Glomerular visceral epithelial cell (primary cell): ENCODE results near the gene ALPK3.
A peak's percentile ranks its signal among the peaks of the same experiment; 100 is the strongest.

Experiments
- DNase-seq: peaks from one replicate; pipeline ENCODE4 v3.0.0-alpha.2; 2016; ENCODE audit errors: extremely low spot score

Gene ALPK3

DNA sequence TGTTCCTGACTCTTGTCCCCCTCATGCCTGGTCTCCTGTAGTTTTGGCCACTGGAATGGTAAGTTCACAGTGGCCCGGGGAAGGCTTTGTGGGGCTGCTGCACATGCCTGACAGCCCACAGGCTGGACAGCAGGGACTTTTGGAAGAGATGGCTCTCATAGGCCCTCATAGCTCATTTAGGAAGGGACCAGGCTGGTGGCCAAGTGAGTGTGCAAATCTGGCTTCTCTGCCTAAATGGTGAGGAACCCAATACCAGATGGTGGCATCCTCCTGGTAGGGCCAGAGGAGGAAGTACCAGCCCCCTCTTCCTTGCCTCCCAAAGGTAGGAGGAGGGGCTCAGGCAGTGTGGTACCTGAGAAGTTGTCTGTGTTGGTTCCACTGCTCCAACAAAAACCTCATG is 25.6 kb downstream of the ALPK3 start:
- no peak for DNase-seq

DNA sequence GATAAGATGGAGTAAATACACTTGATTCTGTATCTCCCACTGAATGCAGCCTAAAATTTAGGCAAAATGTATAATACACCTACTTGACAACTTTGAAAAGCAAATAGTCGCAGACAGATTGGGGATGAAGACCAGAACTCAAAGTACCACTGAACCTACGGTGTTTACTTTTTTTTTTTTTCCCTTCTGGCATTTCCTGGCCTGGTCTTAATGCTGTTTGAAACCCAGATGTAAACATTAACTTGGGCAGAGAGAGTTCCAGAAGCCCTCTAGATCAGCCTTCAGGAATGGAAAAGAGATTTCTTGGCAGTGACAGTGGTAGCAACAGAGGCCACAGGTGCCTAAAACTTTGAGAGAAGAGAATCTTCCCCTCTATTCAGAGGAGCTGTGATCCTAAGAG is 27.8 kb downstream of the ALPK3 start:
- DNase-seq, result no peak

- DNase-seq, result peak; percentile 43
These were observed 28.5 kb downstream of the ALPK3 start for GRCh38 chr15:84845631-84846030.

GRCh38 chr15:84846269-84846668 is 29.1 kb downstream of the ALPK3 start:
- DNase-seq, result no peak

DNA sequence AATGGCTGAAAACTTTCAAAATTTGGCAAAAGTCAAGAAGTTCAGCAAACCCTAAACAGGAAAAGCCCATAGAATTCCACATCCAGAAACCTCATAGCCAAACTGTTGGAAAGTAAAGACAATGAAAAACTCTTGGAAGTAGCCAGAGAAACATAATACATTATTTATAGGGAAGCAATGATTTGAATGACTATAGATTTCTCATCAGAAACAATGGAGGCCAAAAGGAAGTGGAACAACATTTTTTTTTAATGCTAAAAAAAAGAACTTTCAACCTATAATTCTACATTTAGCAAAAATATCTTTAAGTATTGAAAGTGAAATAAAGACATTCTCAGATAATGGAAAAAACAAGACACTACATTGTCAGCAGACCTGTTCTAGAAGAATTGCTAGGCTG is 30.2 kb downstream of the ALPK3 start:
- DNase-seq, result no peak

- no peak for DNase-seq
These were observed 35.1 kb downstream of the ALPK3 start for GRCh38 chr15:84852212-84852611.

DNA sequence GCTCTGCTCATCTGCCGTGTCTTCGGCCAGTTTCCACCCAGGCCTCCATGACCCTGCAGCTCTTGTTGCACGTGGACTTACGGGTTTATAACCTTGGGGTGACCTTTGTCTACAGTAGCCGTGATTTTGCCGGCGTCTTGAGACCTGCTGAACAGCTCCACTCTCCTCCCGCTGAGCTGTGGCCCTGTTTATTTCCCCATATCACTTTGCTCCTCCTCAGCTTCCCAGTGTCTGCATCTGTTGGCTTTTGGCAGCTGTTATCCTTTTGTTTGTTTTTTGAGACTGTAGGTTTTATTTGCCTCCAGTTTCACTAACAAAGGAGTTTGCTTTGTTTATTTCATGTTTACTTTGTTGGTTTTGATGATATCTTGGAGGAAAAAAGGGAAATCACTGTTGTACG is 38.0 kb downstream of the ALPK3 start:
- DNase-seq, result no peak

- DNase-seq, result no peak
These were observed 38.6 kb downstream of the ALPK3 start for GRCh38 chr15:84855765-84856164.

- DNase-seq, result no peak
These were observed 39.7 kb downstream of the ALPK3 start for GRCh38 chr15:84856731-84857417.

GRCh38 chr15:84857418-84858004 is 40.4 kb downstream of the ALPK3 start:
- DNase-seq, result no peak

DNA sequence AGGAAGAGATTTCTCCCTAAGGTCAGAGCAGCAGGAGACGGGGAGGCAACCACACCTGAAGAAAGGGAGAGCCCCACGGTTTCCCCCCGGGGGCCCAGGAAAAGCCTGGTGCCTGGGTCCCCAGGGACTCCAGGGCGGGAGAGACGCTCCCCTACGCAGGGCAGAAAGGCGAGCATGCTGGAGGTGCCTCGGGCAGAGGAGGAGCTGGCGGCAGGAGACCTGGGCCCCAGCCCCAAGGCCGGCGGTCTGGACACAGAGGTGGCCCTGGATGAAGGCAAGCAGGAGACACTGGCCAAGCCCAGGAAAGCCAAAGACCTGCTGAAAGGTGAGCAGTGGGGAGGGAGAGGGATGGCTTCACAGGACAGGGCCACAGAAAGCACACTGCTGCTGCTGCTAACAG is 41.1 kb downstream of the ALPK3 start:
- DNase-seq, result no peak

DNA sequence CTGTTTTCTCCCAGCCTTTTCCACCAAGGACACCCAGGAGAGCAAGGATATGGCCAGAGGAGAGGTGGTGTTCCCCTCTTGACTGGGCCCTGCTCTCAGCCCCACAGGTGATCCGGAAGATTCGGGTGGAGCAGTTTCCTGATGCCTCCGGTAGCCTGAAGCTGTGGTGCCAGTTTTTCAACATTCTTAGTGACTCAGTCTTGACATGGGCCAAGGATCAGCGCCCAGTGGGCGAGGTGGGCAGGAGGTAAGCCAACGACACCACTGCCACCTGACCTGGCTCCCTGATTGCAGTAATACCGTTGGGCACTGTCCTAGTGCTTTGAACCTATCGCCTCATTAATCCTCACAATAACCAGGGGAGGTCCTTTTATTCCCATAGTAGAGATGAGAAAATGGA is 42.0 kb downstream of the ALPK3 start:
- DNase-seq, result no peak

- DNase-seq, result no peak
These were observed 42.5 kb downstream of the ALPK3 start for GRCh38 chr15:84859651-84860050.

DNA sequence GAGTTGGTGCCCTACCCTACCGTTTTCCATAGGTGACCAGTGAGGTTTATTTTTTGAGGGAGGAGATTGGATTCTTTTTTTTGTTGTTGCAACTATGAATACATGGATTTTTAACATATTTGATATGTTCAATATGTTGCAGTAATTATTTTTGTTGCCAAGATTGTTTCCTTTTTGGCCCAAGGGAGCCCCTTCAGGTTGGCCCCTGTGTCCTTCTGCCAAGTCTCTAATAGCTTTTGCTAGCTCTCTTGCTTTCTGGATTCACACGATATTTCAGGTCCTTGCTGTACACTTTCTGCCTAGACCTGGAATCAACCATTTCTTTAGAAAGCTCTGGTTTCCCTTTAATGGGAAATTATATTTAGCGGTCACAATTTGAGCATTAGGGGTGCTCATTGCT is 44.6 kb downstream of the ALPK3 start:
- no peak for DNase-seq

DNA sequence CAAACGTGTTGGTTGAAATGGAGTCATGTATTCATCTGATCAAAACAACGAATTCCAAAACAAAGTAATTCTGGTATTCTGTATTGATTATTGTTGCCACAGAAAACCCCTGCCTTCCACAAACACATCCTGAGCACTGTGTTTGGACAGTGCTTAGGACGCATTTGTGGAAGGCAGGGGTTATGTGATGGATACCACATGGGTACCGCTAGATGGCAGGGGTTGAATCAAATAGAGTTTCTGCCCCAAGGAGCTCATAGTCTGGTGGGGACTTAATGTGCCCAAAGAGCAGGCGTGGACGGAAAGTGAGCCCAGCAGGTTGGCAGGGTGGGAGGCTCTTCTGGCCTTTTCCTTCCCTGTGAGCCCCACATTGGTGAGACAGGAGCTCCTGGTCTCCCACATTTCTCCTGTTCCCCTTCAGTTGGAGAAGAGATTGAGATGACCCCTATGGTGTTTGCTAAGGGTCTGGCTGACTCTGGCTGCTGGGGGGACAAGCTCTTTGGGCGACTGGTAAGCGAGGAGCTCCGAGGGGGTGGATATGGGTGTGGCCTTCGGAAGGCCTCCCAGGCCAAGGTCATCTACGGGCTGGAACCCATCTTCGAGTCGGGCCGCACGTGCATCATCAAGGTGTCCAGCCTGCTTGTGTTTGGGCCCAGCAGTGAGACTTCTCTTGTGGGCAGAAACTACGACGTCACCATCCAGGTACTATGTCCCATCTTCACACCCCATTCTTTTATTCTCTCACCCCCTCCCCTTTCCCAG is 45.2 kb downstream of the ALPK3 start:
- DNase-seq, result no peak

GRCh38 chr15:84863565-84864443 is 46.6 kb downstream of the ALPK3 start:
- DNase-seq, result no peak

- DNase-seq, result no peak
These were observed 47.3 kb downstream of the ALPK3 start for GRCh38 chr15:84864444-84864795.

- no peak for DNase-seq
These were observed 48.0 kb downstream of the ALPK3 start for GRCh38 chr15:84865074-84865569.

GRCh38 chr15:84868037-84868880 is 51.1 kb downstream of the ALPK3 start:
- DNase-seq, result no peak

GRCh38 chr15:84869510-84869909 is 52.4 kb downstream of the ALPK3 start:
- no peak for DNase-seq

DNA sequence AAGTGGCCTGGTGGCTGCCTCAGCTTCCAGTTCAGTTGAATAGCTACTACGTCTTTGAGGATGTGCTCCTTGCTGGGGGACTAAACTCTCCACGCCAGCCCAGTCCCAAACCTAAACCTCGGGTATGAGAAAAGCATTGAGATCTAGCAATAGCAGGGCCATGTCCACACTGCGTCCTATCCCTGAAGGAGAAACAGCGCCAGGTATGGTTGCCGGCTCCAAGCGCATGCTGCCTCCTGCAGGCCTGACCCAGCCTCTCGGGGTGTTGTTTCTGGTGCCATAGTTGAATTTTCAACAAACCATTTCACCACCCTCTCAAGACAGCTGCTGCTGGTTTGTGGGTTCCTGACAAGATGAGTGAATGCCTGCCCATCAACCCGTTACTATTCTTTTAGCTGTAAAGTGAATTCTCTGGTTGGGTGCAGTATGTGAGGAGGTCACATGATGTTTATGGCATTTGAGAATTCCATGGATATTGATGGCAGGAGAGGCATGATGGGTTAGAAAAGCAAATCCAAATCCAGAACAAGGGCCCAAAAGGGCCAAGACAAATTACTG is 54.4 kb downstream of the ALPK3 start:
- no peak for DNase-seq
